GM21786 (cell line): ENCODE results near the gene TBX19.
"Not testable (repeated sequence)": the region's sequence is repeated elsewhere in the genome, so short reads cannot be mapped to it uniquely, and the experiment has no call there.

ENCODE experiments used
- ATAC-seq: cut with Tn5 transposase; IDR thresholded peaks from one replicate; pipeline ENCODE4 v1.9.1; 2021; ENCODE audit not compliant: unreplicated experiment

TBX19 gene

DNA sequence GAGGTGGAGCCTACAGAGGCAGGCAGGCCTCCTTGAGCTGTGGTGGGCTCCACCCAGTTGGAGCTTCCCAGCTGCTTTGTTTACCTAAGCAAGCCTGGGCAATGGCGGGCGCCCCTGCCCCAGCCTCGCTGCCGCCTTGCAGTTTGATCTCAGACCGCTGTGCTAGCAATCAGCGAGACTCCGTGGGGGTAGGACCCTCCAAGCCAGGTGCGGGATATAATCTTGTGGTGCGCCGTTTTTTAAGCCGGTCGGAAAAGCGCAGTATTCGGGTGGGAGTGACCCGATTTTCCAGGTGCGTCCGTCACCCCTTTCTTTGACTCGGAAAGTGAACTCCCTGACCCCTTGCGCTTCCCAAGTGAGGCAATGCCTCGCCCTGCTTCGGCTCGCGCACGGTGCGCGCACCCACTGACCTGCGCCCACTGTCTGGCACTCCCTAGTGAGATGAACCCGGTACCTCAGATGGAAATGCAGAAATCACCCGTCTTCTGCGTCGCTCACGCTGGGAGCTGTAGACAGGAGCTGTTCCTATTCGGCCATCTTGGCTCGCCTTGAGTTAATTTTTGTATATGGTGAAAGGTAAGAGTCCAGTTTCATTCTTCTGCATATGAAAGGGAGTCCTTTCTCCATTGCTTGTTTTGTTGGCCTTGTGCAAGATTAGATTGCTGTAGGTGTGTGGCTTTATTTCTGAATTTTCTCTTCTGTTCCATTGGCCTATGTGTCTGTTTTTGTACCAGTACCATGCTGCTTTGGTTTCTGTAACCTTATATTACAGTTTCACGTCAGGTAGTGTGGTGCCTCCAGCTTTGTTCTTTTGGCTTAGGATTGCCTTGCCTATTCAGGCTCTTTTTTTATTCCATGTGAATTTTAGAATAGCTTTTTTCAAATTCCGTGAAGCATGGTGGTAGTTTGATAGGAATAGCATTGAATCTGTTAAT lies 73.9 kb downstream of the TBX19 start:
- not testable (repeated sequence) for ATAC-seq

DNA sequence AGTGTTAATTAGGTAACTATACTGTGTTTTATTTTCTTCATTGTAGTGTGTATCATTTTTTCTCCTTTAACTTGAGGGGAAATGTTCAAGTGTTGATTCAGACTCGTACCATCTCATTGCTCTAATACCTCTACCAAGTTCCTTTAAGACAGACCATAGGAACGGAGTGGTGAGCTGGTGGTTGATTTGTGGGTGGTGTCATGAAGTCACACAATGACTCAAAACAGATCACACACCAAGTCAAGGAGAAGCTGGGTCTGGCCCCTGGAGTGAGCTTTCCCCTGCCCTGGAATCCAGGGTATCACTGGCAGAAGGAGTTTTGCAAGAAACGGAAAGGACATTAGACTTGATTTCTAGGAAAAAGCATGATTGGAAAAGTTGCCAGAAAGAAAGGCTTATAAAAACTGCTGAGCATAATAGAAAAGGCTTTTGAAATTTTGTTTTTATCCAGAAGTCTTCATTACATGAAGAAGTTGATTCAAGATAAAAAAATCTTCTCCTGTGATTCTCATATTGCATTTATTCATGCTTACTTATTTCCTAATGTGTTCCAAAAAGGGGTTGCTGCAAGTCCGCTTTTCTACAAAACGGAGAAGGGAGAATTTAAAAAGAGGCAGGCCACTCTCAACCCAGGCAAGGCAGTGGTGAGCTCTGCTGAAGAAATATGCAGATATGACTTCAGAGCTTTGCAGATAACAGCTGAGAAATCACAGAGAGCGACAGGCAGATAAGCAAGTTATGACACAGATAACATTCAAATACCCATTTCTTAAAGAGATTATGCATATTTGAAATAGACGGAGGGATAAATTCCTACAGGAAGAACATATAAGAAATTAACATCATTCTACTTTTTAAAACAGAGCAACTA lies 79.7 kb downstream of the TBX19 start:
- ATAC-seq = no peak

DNA sequence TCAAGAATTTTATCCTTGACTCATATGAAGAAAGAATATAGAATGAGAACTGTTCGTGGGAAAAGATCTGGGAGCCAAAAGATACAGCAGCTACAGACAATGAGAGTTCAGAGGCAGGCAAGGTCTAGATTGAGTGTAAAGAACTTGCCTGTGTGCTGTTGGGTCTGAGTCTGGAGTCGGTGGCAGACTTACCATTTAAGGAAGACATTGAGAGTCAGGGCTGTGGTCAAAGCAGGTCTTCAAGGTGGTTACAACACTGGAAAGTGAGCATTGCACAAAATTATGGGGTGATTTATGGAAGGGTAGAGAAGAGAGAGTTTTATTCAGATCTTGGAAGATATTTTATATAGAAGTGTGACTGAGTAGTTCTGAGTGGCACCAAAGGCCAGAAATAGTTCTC lies 80.6 kb downstream of the TBX19 start:
- no peak for ATAC-seq

DNA sequence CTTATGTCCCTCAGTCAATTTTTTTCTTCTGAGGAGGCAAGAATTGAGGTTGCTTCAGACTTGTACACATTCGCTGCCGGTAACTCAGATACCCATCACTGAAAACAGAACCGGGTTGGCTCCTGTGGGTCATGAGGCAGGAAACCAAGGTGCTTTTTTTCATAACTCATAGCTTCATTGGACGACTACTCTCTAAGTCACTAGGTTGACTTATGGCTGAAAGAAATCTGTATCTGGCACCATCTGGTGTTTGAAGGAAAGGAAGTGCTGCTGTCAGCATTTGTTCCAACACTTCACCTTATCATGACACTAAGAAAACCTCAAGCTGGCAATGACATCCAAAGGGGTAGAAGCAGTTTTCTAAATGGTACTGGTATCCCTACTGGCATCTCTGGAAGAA lies 82.3 kb downstream of the TBX19 start:
- ATAC-seq = no peak
